Activated naive CD4-positive, alpha-beta T cell treated with anti-CD3 and anti-CD28 coated beads, Interleukin-2, amount 50 U/mL, for 72 hours (primary cell): ENCODE data around the gene NT5C2. TPM values are rescaled to one million over a fixed set of nuclear protein-coding genes. Genes with fewer than 3 reads are reported as not detected.
"Not testable (repeated sequence)": the region's sequence is repeated elsewhere in the genome, so short reads cannot be mapped to it uniquely, and the experiment has no call there.

Experiments used
- ATAC-seq, 2 donors: fragments of 150-1000 bp; cut with Tn5 transposase; 2 replicates each; pipeline ENCODE4 v1.10.0; 2021; ENCODE audit warnings: mild to moderate bottlenecking in 2 of 2, moderate library complexity in 2 of 2
- DNase-seq, 2 donors: peaks; one replicate each; pipeline ENCODE4 v3.0.0; 2021 to 2022; ENCODE audit warnings: low spot score in 2 of 2
- H3K27ac Mint-ChIP-seq, 2 donors: one replicate each; pipeline ENCODE4 v1.8.0; 2022; ENCODE audit warnings: mild to moderate bottlenecking in 2 of 2, mixed read lengths in 2 of 2
- H3K36me3 Mint-ChIP-seq, 2 donors: one replicate each; pipeline ENCODE4 v1.8.0; 2022; ENCODE audit warnings: mixed read lengths in 2 of 2
- H3K9me3 Mint-ChIP-seq, 2 donors: one replicate each; pipeline ENCODE4 v1.8.0; 2022; ENCODE audit warnings: mixed read lengths in 2 of 2
- total RNA-seq, 2 donors: library from RNA; stranded (reverse); gene quantifications; one replicate each; pipeline ENCODE4 v1.2.3, GENCODE V29; 2022

NT5C2 gene
- total RNA-seq, 2 donors from 2014 or later, result 42.0 to 46.5 TPM

DNA sequence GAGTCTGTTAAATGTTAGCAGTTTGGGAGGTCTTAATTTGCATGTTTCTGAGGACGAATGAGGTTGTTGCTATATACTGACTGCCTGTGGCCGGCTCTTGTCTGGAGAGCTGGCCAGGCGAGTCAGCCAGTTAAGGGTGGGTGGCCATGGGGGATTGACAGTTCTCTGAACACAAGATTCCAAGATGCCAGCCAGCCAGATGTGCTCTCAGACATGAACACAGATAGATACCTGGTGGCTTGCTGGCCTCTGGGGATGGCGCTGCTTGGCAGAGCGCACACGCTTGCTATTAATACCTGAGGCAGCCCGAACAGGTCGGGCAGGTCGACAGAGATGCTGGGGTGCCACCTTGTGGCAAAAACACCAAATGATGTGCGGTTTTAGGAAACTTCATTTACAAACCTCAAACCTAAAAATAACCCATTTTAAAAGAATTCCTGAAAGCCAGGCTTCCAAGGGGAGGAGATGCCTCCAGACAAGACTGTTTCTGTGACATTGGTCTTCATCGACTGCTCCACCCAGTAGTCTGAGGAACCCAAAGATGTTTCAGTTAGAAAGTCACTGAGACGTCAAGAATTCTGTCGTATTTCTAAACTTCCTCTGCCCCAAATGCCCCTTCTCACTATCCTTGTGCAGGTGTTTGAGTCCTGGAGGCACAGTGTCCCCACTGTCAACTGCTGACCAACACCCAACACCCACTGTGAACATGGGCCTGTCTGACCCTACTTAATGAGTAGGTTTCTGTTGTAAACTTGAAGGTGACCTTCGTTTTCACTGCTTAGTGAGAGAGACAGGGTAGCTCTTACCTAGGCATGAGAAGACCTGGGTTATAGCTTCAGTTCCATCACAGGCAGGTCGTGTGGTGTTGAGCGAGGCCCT is 123.4 kb downstream of the NT5C2 start:
- peak in 1 of 2 donors; percentile 71 for DNase-seq
- Mint-ChIP-seq H3K36me3 (no peaks in the 10 kb centered on the region), H3K9me3 (no peaks in the 10 kb centered on the region), H3K27ac (no peak overlapping the region)
- peak; percentile 76 to 84 for ATAC-seq

DNA sequence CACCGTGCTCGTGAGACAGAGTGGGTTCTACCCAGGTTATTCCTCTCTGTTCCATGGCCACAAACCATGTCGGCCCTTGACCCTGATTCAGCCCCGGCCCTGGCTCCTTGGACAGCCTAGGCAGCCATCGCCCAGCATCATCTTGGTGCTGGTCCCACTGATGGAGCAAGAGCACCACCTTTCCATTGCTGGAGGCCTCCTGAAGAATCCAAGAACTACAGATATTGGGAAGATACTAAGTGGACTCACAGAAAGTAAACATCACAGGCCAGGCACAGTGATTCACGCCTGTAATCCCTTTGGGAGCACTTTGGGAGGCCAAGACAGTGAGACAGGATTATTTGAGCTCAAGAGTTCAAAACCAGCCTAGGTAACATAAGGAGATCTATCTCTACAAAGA is 125.1 kb downstream of the NT5C2 start:
- ATAC-seq, result no peak
- Mint-ChIP-seq H3K9me3 (no peaks in the 10 kb centered on the region), H3K36me3 (no peaks in the 10 kb centered on the region), H3K27ac (peak overlapping the region in 1 of 2 donors; percentile 62)
- no peak for DNase-seq

GRCh38 chr10:103067484-103067883 is 125.6 kb downstream of the NT5C2 start:
- H3K36me3 Mint-ChIP-seq, result no peaks in the 10 kb centered on the region
- DNase-seq (no peak), ATAC-seq (no peak)
- H3K27ac Mint-ChIP-seq, result no peak overlapping the region
- H3K9me3 Mint-ChIP-seq, result no peaks in the 10 kb centered on the region

DNA sequence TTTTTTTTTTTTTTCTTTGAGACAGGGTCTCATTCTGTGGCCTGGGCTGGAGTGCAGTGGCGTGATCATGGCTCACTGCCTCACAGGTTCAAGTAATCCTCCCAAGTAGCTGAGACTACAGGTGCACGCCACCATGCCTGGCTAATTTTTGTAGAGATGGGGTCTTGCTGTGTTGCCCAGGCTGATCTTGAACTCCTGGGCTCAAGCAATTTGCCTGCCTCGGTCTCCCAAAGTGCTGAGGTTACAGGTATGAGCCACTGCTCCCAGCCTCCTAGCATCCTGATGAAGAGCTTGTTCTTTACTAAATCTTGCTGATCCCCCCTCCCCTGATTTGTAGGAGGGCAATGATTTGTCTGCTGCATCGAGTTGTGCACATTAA is 126.0 kb downstream of the NT5C2 start:
- not testable (repeated sequence) for H3K9me3 Mint-ChIP-seq, DNase-seq, ATAC-seq, H3K27ac Mint-ChIP-seq, H3K36me3 Mint-ChIP-seq

GRCh38 chr10:103066141-103067098 is 126.7 kb downstream of the NT5C2 start:
- DNase-seq (no peak), ATAC-seq (no peak)
- Mint-ChIP-seq H3K9me3 (no peaks in the 10 kb centered on the region), H3K36me3 (no peaks in the 10 kb centered on the region), H3K27ac (peak overlapping the region; percentile 2 to 77)

DNA sequence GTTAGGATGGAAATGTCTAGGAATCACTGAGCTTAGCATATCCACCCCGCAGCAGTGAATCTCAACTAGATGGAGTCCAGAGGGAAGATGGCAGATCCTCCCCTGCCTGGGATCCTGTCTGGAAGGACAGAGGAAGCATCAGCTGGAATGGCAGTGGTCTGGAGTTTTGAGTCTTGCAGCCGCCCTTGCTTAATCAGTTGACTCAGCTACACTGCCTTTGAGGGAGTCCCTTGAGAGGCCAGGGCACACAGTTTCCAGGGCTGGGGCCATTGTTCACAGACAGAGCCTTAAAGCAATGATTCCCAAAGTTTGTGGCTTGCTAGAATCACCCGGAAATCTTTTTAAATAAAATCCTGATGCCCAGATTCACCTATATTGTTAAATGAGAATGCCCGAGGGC is 128.1 kb downstream of the NT5C2 start:
- no peak overlapping the region for H3K27ac Mint-ChIP-seq
- ATAC-seq (no peak), DNase-seq (no peak)
- no peaks in the 10 kb centered on the region for H3K9me3 Mint-ChIP-seq
- no peaks in the 10 kb centered on the region for H3K36me3 Mint-ChIP-seq

DNA sequence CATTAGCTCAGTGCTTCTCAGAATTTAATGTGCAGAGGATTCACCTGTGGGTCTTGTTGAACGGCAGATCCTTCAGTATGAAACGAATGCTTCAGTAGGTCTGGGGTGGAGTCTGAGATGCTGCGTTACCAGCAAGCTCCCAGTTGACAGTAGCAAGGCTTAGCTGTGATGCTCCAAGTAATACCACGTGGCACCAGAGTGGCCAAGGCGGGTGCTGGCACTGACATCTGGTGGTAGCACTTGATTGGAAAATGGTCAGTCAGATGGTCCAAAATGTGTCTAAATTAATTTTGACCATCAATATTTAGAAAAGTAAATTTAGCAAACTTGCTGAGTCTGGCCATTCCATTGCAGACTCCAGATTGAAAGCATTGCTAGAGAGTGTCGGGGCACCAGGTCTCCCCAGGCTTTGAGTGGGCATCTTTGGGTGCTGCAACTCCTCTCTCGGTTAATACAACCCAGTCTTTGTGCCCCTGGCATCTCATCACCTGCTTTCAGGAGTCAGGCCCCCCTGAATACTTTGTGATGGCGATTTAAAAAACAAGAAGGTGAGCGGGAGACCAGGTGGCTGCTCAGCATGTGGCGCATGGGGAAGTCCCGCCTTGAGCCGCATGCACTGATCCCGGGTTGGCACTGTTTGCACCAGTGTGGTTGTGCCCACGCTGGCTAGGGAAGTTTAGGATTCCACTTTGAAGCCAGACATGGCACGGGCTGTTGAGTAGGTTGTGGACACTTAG is 130.1 kb downstream of the NT5C2 start:
- no peaks in the 10 kb centered on the region for H3K36me3 Mint-ChIP-seq
- DNase-seq, result no peak

GRCh38 chr10:103060575-103060974 is 132.5 kb downstream of the NT5C2 start:
- no peaks in the 10 kb centered on the region for H3K9me3 Mint-ChIP-seq

More for the DNA sequence above, 130.1 kb downstream of the NT5C2 start:
- ATAC-seq, result no peak
- Mint-ChIP-seq H3K9me3 (no peaks in the 10 kb centered on the region), H3K27ac (no peak overlapping the region)

DNA sequence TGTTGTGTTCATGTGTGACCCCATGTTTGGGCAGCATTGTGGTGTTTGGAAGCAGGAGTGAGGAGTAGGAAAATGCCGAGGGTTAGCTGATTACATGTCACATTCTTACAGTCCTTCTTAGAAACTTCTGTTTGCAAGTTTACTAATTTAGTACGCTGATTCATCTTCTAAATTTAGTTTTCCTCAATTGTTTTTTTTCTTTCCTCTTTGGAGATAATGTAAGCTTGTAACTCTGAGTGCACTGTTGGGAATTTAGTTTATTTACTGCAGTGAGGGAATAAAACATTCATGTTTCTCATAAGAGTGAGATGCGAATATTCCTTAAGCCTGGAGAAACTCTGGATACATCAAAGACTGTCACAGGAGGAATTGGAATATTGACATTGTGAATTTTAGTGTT is 135.0 kb downstream of the NT5C2 start:
- H3K9me3 Mint-ChIP-seq, result no peaks in the 10 kb centered on the region
- no peaks in the 10 kb centered on the region for H3K36me3 Mint-ChIP-seq
- no peak for ATAC-seq
- no peak for DNase-seq
- H3K27ac Mint-ChIP-seq, result no peak overlapping the region

More at GRCh38 chr10:103060575-103060974, 132.5 kb downstream of the NT5C2 start:
- no peak overlapping the region for H3K27ac Mint-ChIP-seq
- no peaks in the 10 kb centered on the region for H3K36me3 Mint-ChIP-seq
- ATAC-seq (no peak), DNase-seq (no peak)

DNA sequence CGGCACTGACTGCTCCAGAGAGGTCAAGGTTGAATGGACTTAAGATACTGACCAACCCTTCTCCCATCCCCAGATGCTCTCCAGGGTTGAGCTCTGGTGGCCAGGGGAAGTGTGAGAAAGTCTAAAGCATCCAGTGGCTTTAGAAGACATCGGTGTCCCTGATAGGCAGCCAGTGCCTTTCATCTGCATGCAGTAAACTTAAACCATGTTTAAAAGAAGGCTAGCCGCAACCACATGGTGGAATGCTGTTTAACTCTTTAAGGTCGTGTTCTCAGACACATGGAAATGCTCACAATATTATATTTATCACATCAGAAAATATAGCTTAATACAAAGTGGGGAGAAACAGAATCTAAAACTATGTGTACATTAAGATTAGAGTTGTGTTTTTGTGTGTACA is 138.0 kb downstream of the NT5C2 start:
- no peak for ATAC-seq
- no peak for DNase-seq
- peak overlapping the region; percentile 50 to 85 for H3K27ac Mint-ChIP-seq
- H3K36me3 Mint-ChIP-seq, result no peaks in the 10 kb centered on the region
- no peaks in the 10 kb centered on the region for H3K9me3 Mint-ChIP-seq

DNA sequence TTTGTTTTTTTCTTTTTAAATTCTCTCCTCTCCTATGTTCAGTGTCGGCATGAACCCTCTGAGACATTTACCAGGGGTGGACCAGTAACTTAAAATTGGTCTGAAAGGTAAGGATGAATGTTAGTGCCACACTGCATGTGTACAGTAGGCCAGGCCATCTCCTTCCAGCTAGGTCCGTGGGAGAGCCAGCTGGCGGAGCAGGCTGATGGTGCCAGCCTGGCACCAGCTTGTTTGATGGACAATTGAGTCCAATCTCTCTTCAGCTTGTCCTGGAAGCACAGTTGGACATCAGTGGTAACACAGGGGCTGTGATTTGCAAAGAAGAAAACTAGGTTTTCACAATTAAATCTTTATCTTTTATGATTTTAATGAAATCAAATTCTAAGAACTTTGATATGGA is 138.5 kb downstream of the NT5C2 start:
- H3K9me3 Mint-ChIP-seq, result no peaks in the 10 kb centered on the region
- no peaks in the 10 kb centered on the region for H3K36me3 Mint-ChIP-seq
- peak overlapping the region in 1 of 2 donors; percentile 85 for H3K27ac Mint-ChIP-seq
- peak in 1 of 2 donors; percentile 3 for ATAC-seq
- no peak for DNase-seq

- ATAC-seq (peak; percentile 90 to 91), DNase-seq (peak in 1 of 2 donors; percentile 31)
- no peaks in the 10 kb centered on the region for H3K36me3 Mint-ChIP-seq
- peak overlapping the region; percentile 8 to 85 for H3K27ac Mint-ChIP-seq
- no peaks in the 10 kb centered on the region for H3K9me3 Mint-ChIP-seq
Measured at GRCh38 chr10:103053659-103054581, 139.2 kb downstream of the NT5C2 start.

DNA sequence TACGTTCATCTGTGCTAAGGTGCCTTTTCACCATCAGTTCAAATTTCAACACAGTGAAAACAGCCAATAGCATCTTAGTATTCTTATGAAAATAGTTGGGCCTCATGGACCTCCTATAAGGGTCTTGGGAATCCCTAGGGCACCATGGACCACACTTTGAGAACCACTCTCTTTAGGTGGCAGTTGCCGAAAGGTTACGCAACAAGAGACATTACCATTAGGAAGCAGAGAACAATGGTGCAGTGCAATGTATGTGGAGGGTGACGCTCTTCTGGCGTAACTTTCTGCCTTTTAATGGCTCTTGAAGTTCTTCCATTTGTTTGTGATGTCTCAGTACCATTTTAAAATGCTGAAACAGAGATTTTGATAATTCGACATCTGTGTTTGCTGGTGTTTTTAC is 143.8 kb downstream of the NT5C2 start:
- H3K27ac Mint-ChIP-seq, result no peak overlapping the region
- ATAC-seq, result no peak

DNA sequence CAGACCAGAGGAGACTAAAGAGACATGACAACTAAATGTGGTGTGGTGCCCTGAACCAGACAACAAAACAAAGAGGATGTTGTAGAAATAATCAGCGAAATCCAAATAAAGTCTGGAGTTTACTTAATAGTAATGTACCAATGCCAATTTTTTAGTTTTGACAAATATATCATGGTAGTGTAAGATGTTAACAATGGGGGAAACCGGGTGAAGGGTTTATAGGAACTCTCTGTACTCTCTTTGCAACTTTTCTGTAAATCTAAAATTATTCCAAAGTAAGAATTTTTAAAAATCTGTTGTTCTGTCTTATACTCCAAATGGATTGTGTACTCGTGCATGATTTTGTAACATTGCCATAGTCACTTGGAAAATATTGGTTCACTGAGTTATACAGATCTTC is 145.7 kb downstream of the NT5C2 start:
- DNase-seq (no peak), ATAC-seq (no peak)
- Mint-ChIP-seq H3K36me3 (no peaks in the 10 kb centered on the region), H3K9me3 (no peaks in the 10 kb centered on the region), H3K27ac (no peak overlapping the region)

More for the DNA sequence above, 143.8 kb downstream of the NT5C2 start:
- Mint-ChIP-seq H3K36me3 (no peaks in the 10 kb centered on the region), H3K9me3 (no peaks in the 10 kb centered on the region)
- no peak for DNase-seq

- H3K36me3 Mint-ChIP-seq, result no peaks in the 10 kb centered on the region
- no peak overlapping the region for H3K27ac Mint-ChIP-seq
- no peaks in the 10 kb centered on the region for H3K9me3 Mint-ChIP-seq
- DNase-seq (no peak), ATAC-seq (no peak)
Measured at GRCh38 chr10:103045961-103046360, 147.1 kb downstream of the NT5C2 start.
